Putamen (tissue), 1 donor: Measurements from ENCODE around the gene SPDYA.

ENCODE experiments used
- DNase-seq: peaks from one replicate; pipeline ENCODE4 v3.0.0-alpha.2; 2016; ENCODE audit warnings: low spot score

The SPDYA gene

GRCh38 chr2:28824870-28825269 lies 14.2 kb downstream of the SPDYA start:
- no peak for DNase-seq

- DNase-seq, result no peak
Observed at GRCh38 chr2:28828382-28828781, 17.7 kb downstream of the SPDYA start.

- DNase-seq, result no peak
Observed at GRCh38 chr2:28833740-28834470, 23.3 kb downstream of the SPDYA start.

- no peak for DNase-seq
Observed at GRCh38 chr2:28835781-28836180, 25.1 kb downstream of the SPDYA start.

GRCh38 chr2:28838971-28839370 lies 28.3 kb downstream of the SPDYA start:
- DNase-seq, result no peak

GRCh38 chr2:28842042-28842441 lies 31.4 kb downstream of the SPDYA start:
- DNase-seq, result no peak

- DNase-seq, result no peak
Observed at GRCh38 chr2:28855193-28855592, 44.6 kb downstream of the SPDYA start.

- no peak for DNase-seq
Observed at GRCh38 chr2:28855977-28856376, 45.3 kb downstream of the SPDYA start.

GRCh38 chr2:28868611-28869010 lies 58.0 kb downstream of the SPDYA start:
- no peak for DNase-seq

GRCh38 chr2:28869494-28870145 lies 59.0 kb downstream of the SPDYA start:
- DNase-seq, result no peak

- peak; percentile 94 for DNase-seq
Observed at GRCh38 chr2:28870146-28870891, 59.7 kb downstream of the SPDYA start, which contains the start of gene TRMT61B. Gene TRMT61B, minus strand, starts transcription at chr2:28870309. Its CDS starts 32 bp downstream, at chr2:28870277.

- DNase-seq, result no peak
Observed at GRCh38 chr2:28871620-28872019, 61.0 kb downstream of the SPDYA start.

GRCh38 chr2:28880193-28880592 lies 69.6 kb downstream of the SPDYA start:
- no peak for DNase-seq

GRCh38 chr2:28893488-28893887 lies 82.9 kb downstream of the SPDYA start:
- DNase-seq, result no peak

GRCh38 chr2:28894470-28895188 lies 84.0 kb downstream of the SPDYA start, which contains the start of gene WDR43:
Gene WDR43, plus strand, starts transcription at chr2:28894667. Its CDS starts 32 bp downstream, at chr2:28894699.
- peak; percentile 97 for DNase-seq

- DNase-seq, result no peak
Observed at GRCh38 chr2:28895189-28895893, 84.7 kb downstream of the SPDYA start.

GRCh38 chr2:28896906-28897305 lies 86.3 kb downstream of the SPDYA start:
- DNase-seq, result no peak

GRCh38 chr2:28898048-28898447 lies 87.4 kb downstream of the SPDYA start:
- DNase-seq, result no peak
